Breast epithelium (tissue), 4 donors: ENCODE data around the gene IFNW1. TPM values are rescaled to one million over a fixed set of nuclear protein-coding genes. Genes with fewer than 3 reads are reported as not detected.

Experiments used
- DNase-seq, 2 donors: peaks; one replicate each; pipeline ENCODE4 v3.0.0-alpha.2; 2019; ENCODE audit warnings: low spot score in 2 of 2
- H3K27ac ChIP-seq, 2 donors: fragments of 200-600 bp; sonication (generic) in 1 of 2; one replicate each; pipeline ENCODE4 v1.5.1; 2016 to 2019; ENCODE audit warnings: mild to moderate bottlenecking in 1 of 2
- H3K27me3 ChIP-seq, 2 donors: fragments of 200-600 bp; sonication (generic) in 1 of 2; one replicate each; pipeline versions ENCODE4 v1.5.1 to v1.6.0; 2017 to 2019; ENCODE audit warnings: control low read depth in 1 of 2, mild to moderate bottlenecking in 1 of 2
- H3K36me3 ChIP-seq: fragments of 200-600 bp; one replicate; pipeline ENCODE4 v1.5.1; 2019
- H3K4me1 ChIP-seq, 2 donors: fragments of 200-600 bp; sonication (generic); one replicate each; pipeline ENCODE4 v1.5.1; 2016 to 2019; ENCODE audit warnings: control low read depth in 1 of 2
- H3K4me3 ChIP-seq, 3 donors: fragments of 200-600 bp; sonication (generic); 1 replicate in 2 of 3; 2 replicates in 1 of 3; pipeline ENCODE4 v1.5.1; 2016 to 2019; ENCODE audit warnings: mild to moderate bottlenecking in 3 of 3, moderate library complexity in 2 of 3
- H3K9me3 ChIP-seq, 2 donors: fragments of 200-600 bp; sonication (generic) in 1 of 2; one replicate each; pipeline ENCODE4 v1.5.1; 2016 to 2019; ENCODE audit warnings: control low read depth in 1 of 2
- POLR2A ChIP-seq: fragments of 450-650 bp; IDR thresholded peaks from one replicate; pipeline ENCODE4 v1.6.1; 2016; ENCODE audit warnings: antibody characterized with exemption, mild to moderate bottlenecking, moderate library complexity
- POLR2AphosphoS5 ChIP-seq, 3 donors: sonication (generic); formaldehyde crosslinking; IDR thresholded peaks; one replicate each; pipeline ENCODE4 v1.6.1; 2017; ENCODE audit warnings: antibody characterized with exemption in 3 of 3
- intact Hi-C: fragments of 100-400 bp; cut with DNase I; formaldehyde crosslinking; loops from one replicate; pipeline ENCODE4 v1.15.1; 2023; ENCODE audit warnings: low total_unique reads
- total RNA-seq, 3 donors: library from RNA; depleted of rRNA; stranded (reverse); fragments of >200 nt; gene quantifications; one replicate each; pipeline ENCODE4 v1.1.0, GENCODE V29; 2016
- TF ChIP-seq, protein P1 (sequence below), 3 donors: fragments of 450-650 bp; IDR thresholded peaks; one replicate each; pipeline ENCODE4 v1.5.1; 2016 to 2017; ENCODE audit warnings: antibody characterized with exemption in 3 of 3, mild to moderate bottlenecking in 3 of 3, moderate library complexity in 3 of 3

The IFNW1 gene
- total RNA-seq, 3 donors from 2014 or later, result not detected

GRCh38 chr9:21102305-21102704, 39.3 kb downstream of the IFNW1 start:
- TF ChIP-seq POLR2AphosphoS5 (IDR thresholded peaks at IDR 0.05), result no peak
- TF ChIP-seq, protein P1, sequence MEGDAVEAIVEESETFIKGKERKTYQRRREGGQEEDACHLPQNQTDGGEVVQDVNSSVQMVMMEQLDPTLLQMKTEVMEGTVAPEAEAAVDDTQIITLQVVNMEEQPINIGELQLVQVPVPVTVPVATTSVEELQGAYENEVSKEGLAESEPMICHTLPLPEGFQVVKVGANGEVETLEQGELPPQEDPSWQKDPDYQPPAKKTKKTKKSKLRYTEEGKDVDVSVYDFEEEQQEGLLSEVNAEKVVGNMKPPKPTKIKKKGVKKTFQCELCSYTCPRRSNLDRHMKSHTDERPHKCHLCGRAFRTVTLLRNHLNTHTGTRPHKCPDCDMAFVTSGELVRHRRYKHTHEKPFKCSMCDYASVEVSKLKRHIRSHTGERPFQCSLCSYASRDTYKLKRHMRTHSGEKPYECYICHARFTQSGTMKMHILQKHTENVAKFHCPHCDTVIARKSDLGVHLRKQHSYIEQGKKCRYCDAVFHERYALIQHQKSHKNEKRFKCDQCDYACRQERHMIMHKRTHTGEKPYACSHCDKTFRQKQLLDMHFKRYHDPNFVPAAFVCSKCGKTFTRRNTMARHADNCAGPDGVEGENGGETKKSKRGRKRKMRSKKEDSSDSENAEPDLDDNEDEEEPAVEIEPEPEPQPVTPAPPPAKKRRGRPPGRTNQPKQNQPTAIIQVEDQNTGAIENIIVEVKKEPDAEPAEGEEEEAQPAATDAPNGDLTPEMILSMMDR (IDR thresholded peaks at IDR 0.05), result no peak
- TF ChIP-seq POLR2A, result no peak
- H3K27ac ChIP-seq, result no peak overlapping the region
- DNase-seq, result no peak
- no peaks in the 10 kb centered on the region for H3K9me3 ChIP-seq
- H3K27me3 ChIP-seq, result no peaks in the 10 kb centered on the region
- intact Hi-C loops, result no loop called here
- H3K36me3 ChIP-seq, result no peaks in the 10 kb centered on the region
- H3K4me3 ChIP-seq, result no peak overlapping the region
- no peaks in the 10 kb centered on the region for H3K4me1 ChIP-seq

GRCh38 chr9:21097817-21098216, 43.8 kb downstream of the IFNW1 start:
- H3K36me3 ChIP-seq, result no peaks in the 10 kb centered on the region
- H3K4me1 ChIP-seq, result peaks cover 0 to 4% of the 10 kb centered on the region in 2 donors
- intact Hi-C loops, result no loop called here
- no peak overlapping the region for H3K4me3 ChIP-seq
- no peak overlapping the region for H3K27ac ChIP-seq
- TF ChIP-seq POLR2A, result no peak
- TF ChIP-seq, protein P1 (IDR thresholded peaks at IDR 0.05), result no peak
- no peak for DNase-seq
- H3K9me3 ChIP-seq, result no peaks in the 10 kb centered on the region
- no peaks in the 10 kb centered on the region for H3K27me3 ChIP-seq

DNA sequence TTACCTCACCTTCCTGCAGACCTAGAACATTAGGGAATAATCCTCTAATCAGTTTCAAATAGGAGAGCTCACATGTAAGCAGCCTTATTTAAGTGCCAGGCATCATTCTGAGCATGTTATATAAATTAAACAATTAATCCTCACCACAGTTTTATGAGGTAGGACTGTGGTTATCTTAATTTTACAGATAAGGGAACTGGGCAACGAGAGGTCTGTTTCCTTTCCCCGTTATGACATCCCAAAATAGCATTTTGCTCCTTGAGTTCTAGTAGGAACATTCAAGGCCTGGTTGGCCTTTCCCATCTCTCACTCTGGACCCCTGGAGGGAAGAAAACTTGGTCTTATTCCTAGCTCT, 44.8 kb downstream of the IFNW1 start:
- Histone ChIP-seq H3K27me3 (no peaks in the 10 kb centered on the region), H3K9me3 (no peaks in the 10 kb centered on the region), H3K27ac (peak overlapping the region; percentile 59 to 73), H3K4me3 (peak overlapping the region in 2 of 3 donors; percentile 33 to 47), H3K4me1 (peaks cover 0 to 4% of the 10 kb centered on the region in 2 donors), H3K36me3 (no peaks in the 10 kb centered on the region)
- TF ChIP-seq POLR2A (no peak), POLR2AphosphoS5 (IDR thresholded peaks at IDR 0.05) (no peak)
- TF ChIP-seq, protein P1 (IDR thresholded peaks at IDR 0.05), result no peak
- intact Hi-C loops, result no loop called here
- no peak for DNase-seq

GRCh38 chr9:21096172-21096900, 45.3 kb downstream of the IFNW1 start:
- Histone ChIP-seq H3K27ac (peak overlapping the region; percentile 59 to 73), H3K9me3 (no peaks in the 10 kb centered on the region), H3K27me3 (no peaks in the 10 kb centered on the region), H3K4me3 (peak overlapping the region; percentile 12 to 47 (median 33)), H3K36me3 (no peaks in the 10 kb centered on the region), H3K4me1 (peaks cover 0 to 4% of the 10 kb centered on the region in 2 donors)
- no peak for DNase-seq
- TF ChIP-seq, protein P1 (IDR thresholded peaks at IDR 0.05), result no peak
- TF ChIP-seq POLR2A, result no peak
- no peak for TF ChIP-seq POLR2AphosphoS5 (IDR thresholded peaks at IDR 0.05)
- intact Hi-C loops, result no loop called here

DNA sequence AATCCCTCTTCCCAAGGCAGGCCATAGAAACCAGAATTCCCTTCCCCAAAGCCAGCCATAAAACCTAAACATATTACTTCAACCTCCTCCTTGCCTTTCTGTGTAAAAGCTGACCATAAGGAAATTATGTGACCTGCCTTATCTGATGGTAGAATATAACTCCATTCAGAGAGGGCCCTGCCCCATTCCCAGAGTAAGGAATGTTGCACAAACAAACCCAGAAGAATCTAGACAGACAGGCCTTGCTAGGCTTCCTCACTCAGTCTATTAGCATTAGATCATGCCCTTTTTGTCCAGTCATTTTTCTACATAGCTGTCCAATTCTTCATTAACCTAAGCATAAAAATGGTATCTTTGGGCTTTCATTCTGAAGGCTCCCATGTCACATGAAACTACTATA, 46.1 kb downstream of the IFNW1 start:
- TF ChIP-seq POLR2AphosphoS5 (IDR thresholded peaks at IDR 0.05) (no peak), POLR2A (no peak)
- TF ChIP-seq, protein P1 (IDR thresholded peaks at IDR 0.05), result no peak
- Histone ChIP-seq H3K27me3 (no peaks in the 10 kb centered on the region), H3K27ac (peak overlapping the region; percentile 59 to 73), H3K36me3 (no peaks in the 10 kb centered on the region), H3K9me3 (no peaks in the 10 kb centered on the region), H3K4me3 (no peak overlapping the region), H3K4me1 (peaks cover 0 to 4% of the 10 kb centered on the region in 2 donors)
- DNase-seq, result no peak
- intact Hi-C loops, result no loop called here

Other genes starting within 250 kb of the IFNW1 start
- 1 to 10 TPM; 3.3 to 5.1 (median 4.0) TPM for gene HACD4, start 110.2 kb downstream of the IFNW1 start, total RNA-seq
- gene IFNB1, start 63.9 kb downstream of the IFNW1 start, total RNA-seq, result not detected
- not detected for gene IFNA21, start 24.8 kb upstream of the IFNW1 start, total RNA-seq
- not detected for gene IFNA4, start 45.8 kb upstream of the IFNW1 start, total RNA-seq
- gene IFNA7, start 60.4 kb upstream of the IFNW1 start, total RNA-seq, result not detected
- not detected for gene IFNA10, start 65.3 kb upstream of the IFNW1 start, total RNA-seq
- not detected for gene IFNA16, start 75.5 kb upstream of the IFNW1 start, total RNA-seq
- gene IFNA17, start 86.4 kb upstream of the IFNW1 start, total RNA-seq, result not detected
- not detected for gene IFNA14, start 98.2 kb upstream of the IFNW1 start, total RNA-seq
- under 1 TPM in 1 of 3 donors, not detected in 2; 0.32 TPM for gene IFNA5, start 163.5 kb upstream of the IFNW1 start, total RNA-seq
- 10 to 100 TPM; 18.4 to 34.7 (median 25.9) TPM for gene KLHL9, start 193.6 kb upstream of the IFNW1 start, total RNA-seq
- not detected for gene IFNA6, start 209.1 kb upstream of the IFNW1 start, total RNA-seq
- not detected for gene IFNA13, start 226.2 kb upstream of the IFNW1 start, total RNA-seq
- not detected for gene IFNA2, start 243.6 kb upstream of the IFNW1 start, total RNA-seq